ENCODE data around the gene TGM5.

DNA sequence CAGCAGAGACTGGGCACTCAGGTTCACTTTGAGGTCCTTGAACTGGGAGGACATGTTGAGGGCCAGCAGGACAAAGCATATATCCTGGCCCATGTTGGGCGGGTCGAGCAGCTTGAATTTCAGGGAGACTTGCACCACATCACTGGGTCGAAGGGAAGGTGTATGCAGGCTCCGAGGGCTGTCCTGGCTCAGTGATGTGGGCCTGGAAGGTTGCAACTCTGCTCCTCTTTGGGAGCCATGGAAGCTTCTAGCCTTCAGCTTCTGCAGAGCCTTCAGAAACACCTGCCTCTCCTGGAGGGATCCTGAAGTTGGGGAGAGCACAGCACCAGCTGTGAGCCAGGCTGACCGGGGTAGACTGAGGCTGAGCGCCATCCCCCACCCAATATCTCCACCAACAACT is 31.2 kb downstream of the TGM5 start:
- TF ChIP-seq POLR2A (IDR thresholded peaks at IDR 0.05): no peak
- TF ChIP-seq CTCF (IDR thresholded peaks at IDR 0.05 in 8 of 11, conservative IDR thresholded peaks at IDR 0.05 in 3 of 11): no peak
